ENCODE results near the gene FHL2.

The FHL2 gene

DNA sequence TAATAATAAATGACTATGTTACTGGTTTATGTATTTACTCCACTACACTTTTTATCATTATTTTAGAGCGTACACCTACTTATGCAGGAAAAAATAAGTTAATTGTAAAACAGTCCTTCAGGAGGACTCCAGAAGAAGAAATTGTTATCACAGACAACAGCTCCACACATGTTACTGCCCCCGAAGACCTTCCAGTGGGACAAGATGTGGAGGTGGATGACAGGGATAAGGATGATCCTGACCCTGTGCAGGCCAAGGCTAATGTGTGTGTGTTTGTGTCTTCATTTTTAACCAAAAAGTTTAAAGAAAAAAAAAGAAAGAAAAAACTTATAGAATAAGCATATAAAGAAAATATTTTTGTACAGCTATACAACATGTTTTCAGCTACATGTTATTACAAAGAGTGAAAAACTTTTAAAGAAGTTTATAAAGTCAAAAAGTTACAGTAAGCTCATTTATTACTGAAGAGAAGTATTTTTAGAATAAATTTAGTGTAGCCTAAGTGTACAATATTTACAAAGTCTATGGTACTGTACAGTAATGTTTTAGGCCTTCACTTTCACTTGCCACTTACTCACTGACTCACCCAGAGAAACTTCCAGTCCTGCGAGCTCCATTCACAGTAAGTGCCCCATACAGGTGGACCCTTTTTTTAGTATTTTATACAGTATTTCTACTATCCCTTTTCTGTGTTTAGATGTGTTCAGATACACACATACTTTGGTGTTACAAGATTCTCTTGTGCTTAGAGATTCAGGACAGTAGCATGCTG, 76.8 kb downstream of the FHL2 start:
- no peak for DNase-seq (ENCODE audit: extremely low read depth in 1 of 2, low read depth in 1 of 2)

DNA sequence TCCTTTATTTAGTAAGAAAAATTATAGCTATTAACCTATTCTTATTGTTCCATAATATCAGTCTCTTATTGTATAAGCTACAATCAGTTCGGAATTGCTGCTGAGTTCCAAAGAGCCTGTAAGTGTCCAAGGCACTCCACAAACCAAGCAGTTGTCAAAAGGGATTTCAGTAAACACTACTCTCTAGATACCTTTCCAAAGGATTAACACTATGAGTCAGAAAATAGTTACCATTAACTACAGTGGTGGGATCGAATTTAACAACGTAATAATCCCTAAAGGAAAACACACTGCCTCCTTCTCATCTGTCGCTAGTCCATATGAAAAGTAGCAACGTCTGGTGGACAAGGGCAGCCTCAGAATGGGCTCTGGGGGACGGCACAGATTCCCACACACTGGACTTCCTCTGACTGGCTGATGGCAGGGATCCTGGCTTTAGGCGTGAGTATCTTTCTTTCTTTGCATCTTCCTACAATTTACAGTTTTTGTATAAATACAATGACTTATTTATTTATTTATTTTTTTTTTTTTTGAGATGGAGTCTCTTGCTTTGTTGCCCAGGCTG, 78.1 kb downstream of the FHL2 start:
- no peak for DNase-seq (ENCODE audit: extremely low read depth in 1 of 2, low read depth in 1 of 2)

DNA sequence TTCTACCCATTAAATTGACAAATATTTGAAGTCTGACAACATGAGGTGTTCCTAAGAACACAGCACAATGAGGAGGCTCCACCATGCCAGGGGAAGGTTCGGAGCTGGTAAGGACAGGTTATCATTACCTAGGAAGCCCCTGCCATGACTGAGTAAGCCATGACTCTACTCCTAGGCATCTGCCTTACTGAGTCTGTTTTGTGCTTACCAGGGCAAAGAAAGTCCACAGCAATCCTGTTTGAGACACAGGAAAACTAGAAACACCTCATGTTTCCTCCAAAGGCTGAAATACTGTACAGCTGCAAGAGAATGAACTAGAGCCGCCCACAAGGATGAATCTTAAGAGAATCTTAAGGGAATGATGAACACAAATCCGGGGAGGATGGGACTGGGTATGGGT, 80.9 kb downstream of the FHL2 start:
- no peak for DNase-seq (ENCODE audit: extremely low read depth in 1 of 2, low read depth in 1 of 2)

DNA sequence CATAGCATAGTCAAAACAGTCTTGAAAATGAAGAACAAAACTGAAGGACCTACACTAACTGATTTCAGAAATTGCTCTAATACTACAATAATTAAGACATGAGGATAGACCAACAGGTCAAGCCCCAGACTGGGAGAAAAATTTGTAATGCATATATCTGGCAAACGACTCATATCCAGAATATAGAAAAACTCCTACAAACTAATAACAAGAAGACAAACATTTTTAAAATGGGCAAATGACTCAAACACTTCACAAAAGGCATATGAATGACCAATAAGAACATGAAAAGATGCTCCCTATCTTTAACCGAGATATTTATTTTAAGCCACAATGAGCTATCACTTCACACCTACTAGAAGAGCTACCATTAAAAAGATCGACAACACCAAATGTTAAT, 83.5 kb downstream of the FHL2 start:
- DNase-seq (ENCODE audit: extremely low read depth in 1 of 2, low read depth in 1 of 2) = no peak

DNA sequence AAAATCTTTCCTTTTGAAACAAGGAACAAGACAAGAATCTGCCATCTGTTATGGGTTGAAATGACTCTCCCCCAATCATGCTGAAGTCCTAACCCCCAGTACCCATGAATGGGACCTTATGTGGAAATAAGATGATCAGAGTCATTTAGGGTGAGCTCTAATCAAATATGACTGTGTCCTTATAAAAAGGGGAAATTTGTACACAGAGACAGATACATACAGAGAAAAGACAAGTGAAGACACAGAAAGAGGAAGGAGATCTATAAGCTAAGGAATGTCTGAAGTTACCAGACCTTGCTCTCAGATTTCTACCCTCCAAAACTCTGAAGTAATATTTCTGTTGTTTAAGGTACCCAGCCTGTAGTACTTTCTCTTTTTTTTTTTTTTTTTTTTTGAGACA, 85.0 kb downstream of the FHL2 start:
- DNase-seq (ENCODE audit: extremely low read depth in 1 of 2, low read depth in 1 of 2) = no peak

Data from activated CD8-positive, alpha-beta memory T cell treated with anti-CD3 and anti-CD28 coated beads for 1 hour (primary cell).